Measurements from ENCODE around the gene VENTX.

Gene VENTX

DNA sequence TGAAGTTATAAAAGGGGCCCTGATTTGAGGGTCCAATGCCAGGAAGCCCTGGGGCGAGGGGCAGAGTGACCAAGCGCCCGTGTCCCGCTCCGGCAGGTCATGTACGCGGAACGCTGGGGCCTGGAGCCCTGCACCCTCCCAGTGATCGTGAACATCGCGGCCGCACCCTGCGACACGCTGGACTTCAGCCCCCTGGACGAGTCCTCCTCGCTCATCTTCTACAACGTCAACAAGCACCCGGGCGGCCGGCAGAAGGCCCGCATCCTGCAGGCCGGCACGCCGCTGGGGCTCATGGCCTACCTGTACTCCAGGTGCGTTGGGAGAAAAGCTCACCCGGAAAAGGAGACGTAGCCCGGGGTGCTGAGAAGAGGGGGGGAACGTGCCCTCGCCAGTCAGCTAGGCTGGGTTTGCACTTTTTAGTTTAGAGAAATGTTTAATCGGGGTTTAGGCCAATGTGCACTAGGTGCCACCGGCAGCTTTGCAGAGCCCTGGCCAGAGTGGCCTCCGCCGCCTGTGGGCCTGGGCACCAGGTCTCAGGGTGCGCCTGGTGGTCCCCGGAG is 30.5 kb upstream of the VENTX start:
- Histone ChIP-seq H3K27ac (ENCODE audit: insufficient read depth in 1 of 2, low read depth in 1 of 2, low read length in 2 of 2, poor library complexity in 1 of 2, severe bottlenecking in 2 of 2) (no peak overlapping the region), H3K9me3 (ENCODE audit: control extremely low read depth in 1 of 5, control insufficient read depth in 4 of 5, insufficient read depth in 2 of 5, low read depth in 1 of 5, low read length in 4 of 5) (no peaks in the 10 kb centered on the region), H3K36me3 (ENCODE audit: control insufficient read depth in 4 of 4, insufficient read depth in 4 of 4, low read length in 3 of 4) (no peaks in the 10 kb centered on the region), H3K4me1 (ENCODE audit: control extremely low read depth in 1 of 4, control insufficient read depth in 4 of 4, insufficient read depth in 4 of 4, low read length in 3 of 4) (no peaks in the 10 kb centered on the region), H3K4me3 (ENCODE audit: control insufficient read depth in 1 of 7, extremely low read depth in 1 of 7, insufficient read depth in 4 of 7, low read depth in 2 of 7, low read length in 6 of 7) (no peak overlapping the region), H3K27me3 (replicated peaks in 2 of 5; ENCODE audit: control insufficient read depth in 4 of 5, insufficient read depth in 5 of 5, low read length in 4 of 5) (peaks cover 0 to 4% (median 0%) of the 10 kb centered on the region in 5 experiments)
- WGBS (ENCODE audit: insufficient coverage) = 97% methylated on average over 32 of the region's 36 CpGs
- ChIA-PET POLR2A (no interaction called here), CTCF (no interaction called here)
- DNase-seq = no peak

DNA sequence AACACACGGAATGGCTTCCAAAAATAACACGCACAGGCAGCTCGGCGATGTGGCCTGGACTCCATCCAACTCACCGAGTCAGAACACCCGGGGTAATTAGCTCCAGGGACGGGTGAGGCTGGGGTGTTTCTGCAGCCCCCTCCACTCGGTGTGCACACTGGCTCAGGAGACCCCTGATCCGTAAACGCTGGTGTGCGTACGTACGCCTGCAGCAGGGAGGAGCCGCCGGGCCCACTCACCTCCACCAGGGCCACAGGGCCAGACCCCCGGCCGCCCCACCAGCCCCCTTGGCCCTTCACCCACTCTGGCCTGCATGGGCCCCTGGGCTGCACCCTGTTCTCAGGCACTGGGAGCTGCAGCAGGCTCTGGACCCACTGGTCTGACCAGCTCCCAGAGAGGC is 30.0 kb upstream of the VENTX start:
- no peaks in the 10 kb centered on the region for H3K9me3 ChIP-seq (ENCODE audit: control extremely low read depth in 1 of 5, control insufficient read depth in 4 of 5, insufficient read depth in 2 of 5, low read depth in 1 of 5, low read length in 4 of 5)
- no peaks in the 10 kb centered on the region for H3K4me1 ChIP-seq (ENCODE audit: control extremely low read depth in 1 of 4, control insufficient read depth in 4 of 4, insufficient read depth in 4 of 4, low read length in 3 of 4)
- CTCF ChIA-PET = no interaction called here
- no peak for DNase-seq
- no peak overlapping the region for H3K27ac ChIP-seq (ENCODE audit: insufficient read depth in 1 of 2, low read depth in 1 of 2, low read length in 2 of 2, poor library complexity in 1 of 2, severe bottlenecking in 2 of 2)
- POLR2A ChIA-PET = no interaction called here
- no peak overlapping the region for H3K4me3 ChIP-seq (ENCODE audit: control insufficient read depth in 1 of 7, extremely low read depth in 1 of 7, insufficient read depth in 4 of 7, low read depth in 2 of 7, low read length in 6 of 7)
- WGBS (ENCODE audit: insufficient coverage) = 99% methylated on average over 14 of the region's 17 CpGs
- no peaks in the 10 kb centered on the region for H3K36me3 ChIP-seq (ENCODE audit: control insufficient read depth in 4 of 4, insufficient read depth in 4 of 4, low read length in 3 of 4)
- peaks cover 0 to 4% (median 0%) of the 10 kb centered on the region in 5 experiments for H3K27me3 ChIP-seq (replicated peaks in 2 of 5; ENCODE audit: control insufficient read depth in 4 of 5, insufficient read depth in 5 of 5, low read length in 4 of 5)

DNA sequence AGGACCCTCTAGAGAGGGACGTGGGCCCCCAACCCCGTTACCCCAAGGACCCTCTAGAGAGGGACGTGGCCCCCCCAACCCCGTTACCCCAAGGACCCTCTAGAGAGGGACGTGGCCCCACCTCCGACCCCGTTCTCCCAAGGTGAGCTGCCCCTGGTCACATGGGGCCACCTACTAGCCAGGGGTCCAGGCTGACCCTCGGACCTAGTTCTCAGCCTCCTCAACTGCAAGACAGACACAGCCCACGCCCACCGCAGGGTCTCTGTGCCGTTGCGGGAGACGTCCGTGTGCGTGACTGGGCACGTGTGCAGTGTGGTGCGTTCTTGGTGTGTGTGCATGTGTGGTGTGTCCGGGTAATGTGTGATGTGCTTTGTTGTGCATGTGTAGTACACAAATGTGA is 29.2 kb upstream of the VENTX start:
- WGBS (ENCODE audit: insufficient coverage) = 98% methylated on average over 13 of the region's 18 CpGs
- Histone ChIP-seq H3K9me3 (ENCODE audit: control extremely low read depth in 1 of 5, control insufficient read depth in 4 of 5, insufficient read depth in 2 of 5, low read depth in 1 of 5, low read length in 4 of 5) (no peaks in the 10 kb centered on the region), H3K27me3 (replicated peaks in 2 of 5; ENCODE audit: control insufficient read depth in 4 of 5, insufficient read depth in 5 of 5, low read length in 4 of 5) (peaks cover 0 to 4% (median 0%) of the 10 kb centered on the region in 5 experiments), H3K36me3 (ENCODE audit: control insufficient read depth in 4 of 4, insufficient read depth in 4 of 4, low read length in 3 of 4) (no peaks in the 10 kb centered on the region), H3K27ac (ENCODE audit: insufficient read depth in 1 of 2, low read depth in 1 of 2, low read length in 2 of 2, poor library complexity in 1 of 2, severe bottlenecking in 2 of 2) (no peak overlapping the region), H3K4me3 (ENCODE audit: control insufficient read depth in 1 of 7, extremely low read depth in 1 of 7, insufficient read depth in 4 of 7, low read depth in 2 of 7, low read length in 6 of 7) (no peak overlapping the region), H3K4me1 (ENCODE audit: control extremely low read depth in 1 of 4, control insufficient read depth in 4 of 4, insufficient read depth in 4 of 4, low read length in 3 of 4) (no peaks in the 10 kb centered on the region)
- no peak for DNase-seq
- CTCF ChIA-PET = no interaction called here
- POLR2A ChIA-PET = no interaction called here

DNA sequence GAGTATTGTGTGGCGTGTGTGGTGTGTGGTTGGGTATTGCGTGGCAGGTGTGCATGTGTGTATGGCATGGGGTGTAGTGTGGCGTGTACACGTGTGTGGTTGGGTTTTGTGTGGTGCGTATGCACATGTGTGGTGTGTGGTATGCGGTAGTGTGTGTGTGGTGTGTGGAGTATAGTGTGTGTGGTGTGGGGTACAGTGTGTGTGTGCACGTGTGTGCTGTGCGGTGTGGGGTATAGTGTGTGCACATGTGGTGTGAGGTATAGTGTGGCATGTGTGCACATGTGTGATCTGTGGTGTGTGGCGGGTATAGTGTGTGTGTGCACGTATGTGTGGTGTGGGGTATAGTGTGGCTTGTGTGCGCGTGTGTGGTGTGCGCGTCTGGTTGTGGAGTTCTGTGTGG is 28.5 kb upstream of the VENTX start:
- Histone ChIP-seq H3K9me3 (ENCODE audit: control extremely low read depth in 1 of 5, control insufficient read depth in 4 of 5, insufficient read depth in 2 of 5, low read depth in 1 of 5, low read length in 4 of 5) (no peaks in the 10 kb centered on the region), H3K27ac (ENCODE audit: insufficient read depth in 1 of 2, low read depth in 1 of 2, low read length in 2 of 2, poor library complexity in 1 of 2, severe bottlenecking in 2 of 2) (no peak overlapping the region), H3K27me3 (replicated peaks in 2 of 5; ENCODE audit: control insufficient read depth in 4 of 5, insufficient read depth in 5 of 5, low read length in 4 of 5) (peaks cover 0 to 4% (median 0%) of the 10 kb centered on the region in 5 experiments), H3K4me1 (ENCODE audit: control extremely low read depth in 1 of 4, control insufficient read depth in 4 of 4, insufficient read depth in 4 of 4, low read length in 3 of 4) (no peaks in the 10 kb centered on the region), H3K4me3 (ENCODE audit: control insufficient read depth in 1 of 7, extremely low read depth in 1 of 7, insufficient read depth in 4 of 7, low read depth in 2 of 7, low read length in 6 of 7) (no peak overlapping the region), H3K36me3 (ENCODE audit: control insufficient read depth in 4 of 4, insufficient read depth in 4 of 4, low read length in 3 of 4) (no peaks in the 10 kb centered on the region)
- 99% methylated on average over 9 of the region's 14 CpGs for WGBS (ENCODE audit: insufficient coverage)
- CTCF ChIA-PET = no interaction called here
- POLR2A ChIA-PET = no interaction called here
- no peak for DNase-seq

DNA sequence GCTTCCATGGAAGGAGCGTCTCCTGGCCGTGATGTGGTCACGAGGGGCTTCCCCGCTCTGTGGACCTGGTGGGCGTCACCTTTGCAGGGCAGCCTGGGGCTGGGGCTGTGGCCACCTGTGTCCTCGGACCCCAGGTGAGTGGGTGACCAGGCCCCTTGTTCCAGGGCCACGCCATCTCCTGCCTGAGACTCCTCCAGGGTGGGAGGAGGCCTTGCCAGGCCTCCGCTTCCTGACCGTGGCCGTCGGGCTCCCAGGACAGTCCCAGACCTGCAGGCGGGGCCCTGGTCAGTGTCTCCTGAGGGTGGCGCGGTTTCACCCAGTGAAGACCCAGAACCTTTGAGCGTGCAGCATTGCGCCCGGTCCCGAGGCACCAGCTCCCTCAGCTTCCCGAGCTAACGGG is 28.0 kb upstream of the VENTX start:
- CTCF ChIA-PET = no interaction called here

DNA sequence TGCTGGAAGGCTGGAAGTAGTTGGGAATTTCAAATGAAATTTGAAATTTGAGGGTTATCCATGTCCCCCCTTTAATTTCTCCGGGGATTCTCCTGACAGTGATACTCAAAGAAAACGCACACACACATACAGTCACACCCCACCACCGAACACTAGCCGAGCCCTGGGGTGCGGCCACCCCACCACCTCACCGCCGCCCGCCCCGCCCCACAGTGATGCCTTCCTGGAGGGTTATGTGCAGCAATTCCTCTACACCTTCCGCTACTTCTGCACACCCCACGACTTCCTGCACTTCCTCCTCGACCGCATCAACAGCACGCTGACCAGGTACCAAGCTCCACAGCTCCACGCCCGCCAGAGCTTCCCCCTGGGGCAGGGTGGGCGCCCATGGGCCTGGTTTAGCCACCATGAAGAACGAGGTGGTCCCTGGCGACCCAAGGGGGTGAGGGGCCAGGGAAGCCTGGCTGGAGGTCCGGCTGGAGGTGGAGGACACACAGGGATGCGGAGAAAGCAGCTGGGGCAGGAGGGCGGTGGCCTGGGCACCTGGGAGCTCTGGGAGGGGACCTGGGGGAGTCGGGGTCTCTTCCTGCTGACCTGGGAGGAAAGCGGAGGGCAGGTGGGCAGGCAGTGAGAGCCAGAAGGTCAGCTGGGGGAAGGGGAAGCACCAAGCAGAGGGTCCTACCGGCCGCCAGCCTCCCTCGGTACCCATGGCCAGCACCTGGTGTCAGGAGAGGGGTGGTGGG is 27.1 kb upstream of the VENTX start:
- no peaks in the 10 kb centered on the region for H3K9me3 ChIP-seq (ENCODE audit: control extremely low read depth in 1 of 5, control insufficient read depth in 4 of 5, insufficient read depth in 2 of 5, low read depth in 1 of 5, low read length in 4 of 5)
- H3K27ac ChIP-seq (ENCODE audit: insufficient read depth in 1 of 2, low read depth in 1 of 2, low read length in 2 of 2, poor library complexity in 1 of 2, severe bottlenecking in 2 of 2) = no peak overlapping the region
- H3K4me1 ChIP-seq (ENCODE audit: control extremely low read depth in 1 of 4, control insufficient read depth in 4 of 4, insufficient read depth in 4 of 4, low read length in 3 of 4) = no peaks in the 10 kb centered on the region
- H3K4me3 ChIP-seq (ENCODE audit: control insufficient read depth in 1 of 7, extremely low read depth in 1 of 7, insufficient read depth in 4 of 7, low read depth in 2 of 7, low read length in 6 of 7) = no peak overlapping the region
- peaks cover 0 to 10% (median 0%) of the 10 kb centered on the region in 5 experiments for H3K27me3 ChIP-seq (replicated peaks in 2 of 5; ENCODE audit: control insufficient read depth in 4 of 5, insufficient read depth in 5 of 5, low read length in 4 of 5)
- POLR2A ChIA-PET = no interaction called here
- H3K36me3 ChIP-seq (ENCODE audit: control insufficient read depth in 4 of 4, insufficient read depth in 4 of 4, low read length in 3 of 4) = no peaks in the 10 kb centered on the region
- 44% methylated on average over 21 of the region's 27 CpGs for WGBS (ENCODE audit: insufficient coverage)
- DNase-seq = no peak
- CTCF ChIA-PET = no interaction called here

More for the DNA sequence above, 28.0 kb upstream of the VENTX start:
- Histone ChIP-seq H3K9me3 (ENCODE audit: control extremely low read depth in 1 of 5, control insufficient read depth in 4 of 5, insufficient read depth in 2 of 5, low read depth in 1 of 5, low read length in 4 of 5) (no peaks in the 10 kb centered on the region), H3K36me3 (ENCODE audit: control insufficient read depth in 4 of 4, insufficient read depth in 4 of 4, low read length in 3 of 4) (no peaks in the 10 kb centered on the region), H3K27ac (ENCODE audit: insufficient read depth in 1 of 2, low read depth in 1 of 2, low read length in 2 of 2, poor library complexity in 1 of 2, severe bottlenecking in 2 of 2) (no peak overlapping the region), H3K27me3 (replicated peaks in 2 of 5; ENCODE audit: control insufficient read depth in 4 of 5, insufficient read depth in 5 of 5, low read length in 4 of 5) (peaks cover 0 to 4% (median 0%) of the 10 kb centered on the region in 5 experiments), H3K4me3 (ENCODE audit: control insufficient read depth in 1 of 7, extremely low read depth in 1 of 7, insufficient read depth in 4 of 7, low read depth in 2 of 7, low read length in 6 of 7) (no peak overlapping the region), H3K4me1 (ENCODE audit: control extremely low read depth in 1 of 4, control insufficient read depth in 4 of 4, insufficient read depth in 4 of 4, low read length in 3 of 4) (no peaks in the 10 kb centered on the region)
- no peak for DNase-seq
- 91% methylated on average over 20 of the region's 20 CpGs for whole genome bisulfite sequencing (ENCODE audit: insufficient coverage)
- POLR2A ChIA-PET = no interaction called here

DNA sequence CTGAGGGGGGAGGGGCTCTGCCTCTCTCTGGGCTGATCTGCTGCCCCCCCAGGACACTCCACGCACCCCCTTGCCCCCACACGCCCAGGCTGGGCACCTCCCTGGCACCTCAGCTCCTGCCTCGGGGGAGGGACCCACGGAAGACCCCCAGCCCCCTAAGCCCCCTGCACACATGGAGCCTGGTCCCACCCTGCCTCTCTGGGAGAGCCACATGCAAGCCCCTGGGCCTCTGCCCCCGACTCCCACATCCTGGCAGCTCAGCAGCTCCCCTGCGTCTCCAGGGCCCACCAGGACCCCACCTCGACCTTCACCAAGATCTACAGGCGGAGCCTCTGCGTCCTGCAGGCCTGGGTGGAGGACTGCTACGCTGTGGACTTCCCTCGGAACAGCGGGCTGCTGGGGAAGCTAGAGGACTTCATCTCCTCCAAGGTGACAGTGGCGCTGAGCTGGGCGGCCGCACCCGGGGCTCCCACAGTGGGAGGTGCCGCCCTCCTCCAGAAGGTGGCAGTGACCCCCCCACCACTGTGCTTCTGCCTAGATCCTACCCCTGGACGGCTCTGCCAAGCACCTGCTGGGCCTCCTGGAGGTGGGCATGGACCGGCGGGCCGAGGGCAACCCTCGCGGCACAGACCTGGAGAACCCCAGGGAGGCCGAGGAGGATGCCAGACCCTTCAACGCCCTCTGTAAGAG is 26.4 kb upstream of the VENTX start:
- H3K27ac ChIP-seq (ENCODE audit: insufficient read depth in 1 of 2, low read depth in 1 of 2, low read length in 2 of 2, poor library complexity in 1 of 2, severe bottlenecking in 2 of 2) = no peak overlapping the region
- H3K9me3 ChIP-seq (ENCODE audit: control extremely low read depth in 1 of 5, control insufficient read depth in 4 of 5, insufficient read depth in 2 of 5, low read depth in 1 of 5, low read length in 4 of 5) = no peaks in the 10 kb centered on the region
- no peak for DNase-seq
- peaks cover 0 to 16% (median 0%) of the 10 kb centered on the region in 5 experiments for H3K27me3 ChIP-seq (replicated peaks in 2 of 5; ENCODE audit: control insufficient read depth in 4 of 5, insufficient read depth in 5 of 5, low read length in 4 of 5)
- H3K4me3 ChIP-seq (ENCODE audit: control insufficient read depth in 1 of 7, extremely low read depth in 1 of 7, insufficient read depth in 4 of 7, low read depth in 2 of 7, low read length in 6 of 7) = no peak overlapping the region
- no peaks in the 10 kb centered on the region for H3K4me1 ChIP-seq (ENCODE audit: control extremely low read depth in 1 of 4, control insufficient read depth in 4 of 4, insufficient read depth in 4 of 4, low read length in 3 of 4)
- ChIA-PET POLR2A (no interaction called here), CTCF (no interaction called here)
- 84% methylated on average over 15 of the region's 25 CpGs for WGBS (ENCODE audit: insufficient coverage)
- H3K36me3 ChIP-seq (ENCODE audit: control insufficient read depth in 4 of 4, insufficient read depth in 4 of 4, low read length in 3 of 4) = no peaks in the 10 kb centered on the region
